ENCODE measurements around the gene RBL1. TPM values are rescaled to one million over a fixed set of nuclear protein-coding genes. Genes with fewer than 3 reads are reported as not detected.
"Not testable (repeated sequence)": the region's sequence is repeated elsewhere in the genome, so short reads cannot be mapped to it uniquely, and the experiment has no call there.

RBL1 gene
- total and polyA plus RNA-seq, 2 donors from 2014 or later = 1.3 to 6.5 TPM

DNA sequence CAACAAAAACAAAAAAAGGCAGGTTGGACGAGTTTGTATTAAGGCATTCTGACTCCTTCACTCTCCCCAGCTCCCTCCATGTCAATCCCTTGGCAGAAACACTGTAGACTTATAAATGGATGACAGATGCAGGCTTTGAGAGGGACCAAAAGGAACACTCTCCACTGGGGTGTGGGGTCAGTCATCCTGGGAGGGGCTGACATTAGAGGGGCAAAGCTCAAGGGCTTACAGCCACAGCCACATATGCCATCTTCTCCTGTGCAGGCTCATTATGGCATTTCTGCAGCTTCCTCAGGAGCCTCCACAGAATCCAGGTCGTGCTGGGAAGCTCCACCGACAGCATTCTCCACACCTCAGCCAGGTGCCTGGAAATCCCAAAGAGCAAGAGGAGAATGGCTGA, 33.0 kb upstream of the RBL1 start:
- Histone ChIP-seq H3K4me1 (ENCODE audit: control insufficient read depth in 2 of 3, insufficient read depth in 2 of 3, low read depth in 1 of 3, low read length in 3 of 3) (no peaks in the 10 kb centered on the region), H3K27ac (ENCODE audit: low read depth in 2 of 2, low read length in 2 of 2) (no peak overlapping the region), H3K9ac (ENCODE audit: low read length in 3 of 3) (no peak overlapping the region), H3K36me3 (ENCODE audit: control insufficient read depth in 2 of 3, insufficient read depth in 3 of 3, low read length in 3 of 3) (no peaks in the 10 kb centered on the region), H3K27me3 (ENCODE audit: control insufficient read depth, insufficient read depth, low read length) (no peaks in the 10 kb centered on the region), H3K4me3 (ENCODE audit: low read length in 3 of 3) (no peak overlapping the region), H3K9me3 (ENCODE audit: control insufficient read depth in 2 of 3, insufficient read depth in 1 of 3, low read length in 3 of 3) (no peaks in the 10 kb centered on the region)
- intact Hi-C loops (cut with DNase I) = no loop called here
- TF ChIP-seq, protein P1, sequence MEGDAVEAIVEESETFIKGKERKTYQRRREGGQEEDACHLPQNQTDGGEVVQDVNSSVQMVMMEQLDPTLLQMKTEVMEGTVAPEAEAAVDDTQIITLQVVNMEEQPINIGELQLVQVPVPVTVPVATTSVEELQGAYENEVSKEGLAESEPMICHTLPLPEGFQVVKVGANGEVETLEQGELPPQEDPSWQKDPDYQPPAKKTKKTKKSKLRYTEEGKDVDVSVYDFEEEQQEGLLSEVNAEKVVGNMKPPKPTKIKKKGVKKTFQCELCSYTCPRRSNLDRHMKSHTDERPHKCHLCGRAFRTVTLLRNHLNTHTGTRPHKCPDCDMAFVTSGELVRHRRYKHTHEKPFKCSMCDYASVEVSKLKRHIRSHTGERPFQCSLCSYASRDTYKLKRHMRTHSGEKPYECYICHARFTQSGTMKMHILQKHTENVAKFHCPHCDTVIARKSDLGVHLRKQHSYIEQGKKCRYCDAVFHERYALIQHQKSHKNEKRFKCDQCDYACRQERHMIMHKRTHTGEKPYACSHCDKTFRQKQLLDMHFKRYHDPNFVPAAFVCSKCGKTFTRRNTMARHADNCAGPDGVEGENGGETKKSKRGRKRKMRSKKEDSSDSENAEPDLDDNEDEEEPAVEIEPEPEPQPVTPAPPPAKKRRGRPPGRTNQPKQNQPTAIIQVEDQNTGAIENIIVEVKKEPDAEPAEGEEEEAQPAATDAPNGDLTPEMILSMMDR (IDR thresholded peaks at IDR 0.05; ENCODE audit: borderline replicate concordance, extremely low read depth, insufficient read depth) = no peak
- DNase-seq (no peak), FAIRE-seq (no peak)

- H3K4me1 ChIP-seq (ENCODE audit: control insufficient read depth in 2 of 3, insufficient read depth in 2 of 3, low read depth in 1 of 3, low read length in 3 of 3); intact Hi-C loops (cut with DNase I); H3K27me3 ChIP-seq (ENCODE audit: control insufficient read depth, insufficient read depth, low read length); DNase-seq; H3K9ac ChIP-seq (ENCODE audit: low read length in 3 of 3); H3K4me3 ChIP-seq (ENCODE audit: low read length in 3 of 3); FAIRE-seq; H3K9me3 ChIP-seq (ENCODE audit: control insufficient read depth in 2 of 3, insufficient read depth in 1 of 3, low read length in 3 of 3); H3K36me3 ChIP-seq (ENCODE audit: control insufficient read depth in 2 of 3, insufficient read depth in 3 of 3, low read length in 3 of 3); H3K27ac ChIP-seq (ENCODE audit: low read depth in 2 of 2, low read length in 2 of 2): not testable (repeated sequence)
Observed at GRCh38 chr20:37126290-37126689, 30.5 kb upstream of the RBL1 start.

GRCh38 chr20:37123441-37123840, 27.6 kb upstream of the RBL1 start:
- Histone ChIP-seq H3K4me3 (ENCODE audit: low read length in 3 of 3) (no peak overlapping the region), H3K27me3 (ENCODE audit: control insufficient read depth, insufficient read depth, low read length) (no peaks in the 10 kb centered on the region), H3K36me3 (ENCODE audit: control insufficient read depth in 2 of 3, insufficient read depth in 3 of 3, low read length in 3 of 3) (no peaks in the 10 kb centered on the region), H3K9ac (ENCODE audit: low read length in 3 of 3) (no peak overlapping the region), H3K4me1 (ENCODE audit: control insufficient read depth in 2 of 3, insufficient read depth in 2 of 3, low read depth in 1 of 3, low read length in 3 of 3) (no peaks in the 10 kb centered on the region), H3K9me3 (ENCODE audit: control insufficient read depth in 2 of 3, insufficient read depth in 1 of 3, low read length in 3 of 3) (no peaks in the 10 kb centered on the region), H3K27ac (ENCODE audit: low read depth in 2 of 2, low read length in 2 of 2) (no peak overlapping the region)
- no peak for DNase-seq
- intact Hi-C loops (cut with DNase I) = no loop called here
- TF ChIP-seq, protein P1 (IDR thresholded peaks at IDR 0.05; ENCODE audit: borderline replicate concordance, extremely low read depth, insufficient read depth) = no peak
- FAIRE-seq = no peak

- DNase-seq = no peak
- Histone ChIP-seq H3K27ac (ENCODE audit: low read depth in 2 of 2, low read length in 2 of 2) (no peak overlapping the region), H3K9me3 (ENCODE audit: control insufficient read depth in 2 of 3, insufficient read depth in 1 of 3, low read length in 3 of 3) (no peaks in the 10 kb centered on the region), H3K4me3 (ENCODE audit: low read length in 3 of 3) (no peak overlapping the region), H3K9ac (ENCODE audit: low read length in 3 of 3) (no peak overlapping the region), H3K36me3 (ENCODE audit: control insufficient read depth in 2 of 3, insufficient read depth in 3 of 3, low read length in 3 of 3) (no peaks in the 10 kb centered on the region), H3K27me3 (ENCODE audit: control insufficient read depth, insufficient read depth, low read length) (no peaks in the 10 kb centered on the region), H3K4me1 (ENCODE audit: control insufficient read depth in 2 of 3, insufficient read depth in 2 of 3, low read depth in 1 of 3, low read length in 3 of 3) (no peaks in the 10 kb centered on the region)
- TF ChIP-seq, protein P1 (IDR thresholded peaks at IDR 0.05; ENCODE audit: borderline replicate concordance, extremely low read depth, insufficient read depth) = no peak
- intact Hi-C loops (cut with DNase I) = no loop called here
- FAIRE-seq = no peak
Observed at GRCh38 chr20:37120497-37120896, 24.7 kb upstream of the RBL1 start.
